Keratinocyte (primary cell): ENCODE results near the gene POMT2. TPM values are rescaled to one million over a fixed set of nuclear protein-coding genes. Genes with fewer than 3 reads are reported as not detected.

Experiments
- DNase-seq: peaks from one replicate; pipeline ENCODE4 v3.0.0-alpha.2; 2011; ENCODE audit warnings: low read depth, missing footprints, low spot score
- FAIRE-seq: peaks from 2 replicates; lab custom pipeline; 2011; peaks lifted over from hg19 to GRCh38; lab: Jason Lieb, UNC
- H2AFZ ChIP-seq: 2 replicates; pipeline ENCODE4 v1.6.0; 2012; ENCODE audit warnings: low read length, control low read depth, inconsistent platforms; ENCODE audit not compliant: control insufficient read depth
- H3K27ac ChIP-seq: 2 replicates; pipeline ENCODE4 v1.5.1; 2011; ENCODE audit warnings: low read length; ENCODE audit not compliant: control insufficient read depth, insufficient read depth
- H3K27me3 ChIP-seq: 3 replicates; pipeline ENCODE4 v1.6.0; 2011; ENCODE audit warnings: low read length; ENCODE audit not compliant: control insufficient read depth, insufficient read depth; ENCODE audit errors: extremely low read depth
- H3K36me3 ChIP-seq, 2 experiments: 2 replicates in 1 of 2; 3 replicates in 1 of 2; pipeline ENCODE4 v1.5.1; 2011; ENCODE audit warnings: low read length in 2 of 2, mild to moderate bottlenecking in 1 of 2; ENCODE audit not compliant: control insufficient read depth in 2 of 2, insufficient read depth in 2 of 2; ENCODE audit errors: extremely low read depth in 1 of 2
- H3K4me1 ChIP-seq: 3 replicates; pipeline ENCODE4 v1.5.1; 2011; ENCODE audit warnings: low read length; ENCODE audit not compliant: control insufficient read depth, insufficient read depth; ENCODE audit errors: extremely low read depth
- H3K4me2 ChIP-seq: 3 replicates; pipeline ENCODE4 v1.6.0; 2011; ENCODE audit warnings: low read depth, low read length; ENCODE audit not compliant: control insufficient read depth, insufficient read depth; ENCODE audit errors: extremely low read depth
- H3K4me3 ChIP-seq, 3 experiments: fragments of 200-600 bp in 1 of 3; sonication (generic) in 1 of 3; 2 replicates in 2 of 3; 3 replicates in 1 of 3; pipeline ENCODE4 v1.5.1; 2011 to 2016; ENCODE audit warnings: low read length in 3 of 3, mild to moderate bottlenecking in 3 of 3, control low read depth in 2 of 3, inconsistent platforms in 1 of 3, low read depth in 1 of 3, mixed read lengths in 1 of 3, mixed run types in 1 of 3, moderate library complexity in 1 of 3; ENCODE audit not compliant: control insufficient read depth in 2 of 3, insufficient read depth in 2 of 3; ENCODE audit errors: extremely low read depth in 1 of 3
- H3K79me2 ChIP-seq: 2 replicates; pipeline ENCODE4 v1.6.0; 2012; ENCODE audit warnings: low read length; ENCODE audit not compliant: control insufficient read depth, insufficient read depth
- H3K9ac ChIP-seq: 3 replicates; pipeline ENCODE4 v1.6.0; 2011; ENCODE audit warnings: low read length; ENCODE audit not compliant: control insufficient read depth, insufficient read depth; ENCODE audit errors: extremely low read depth
- H3K9me1 ChIP-seq: 3 replicates; pipeline ENCODE4 v1.6.0; 2011; ENCODE audit warnings: low read length; ENCODE audit not compliant: control insufficient read depth, insufficient read depth; ENCODE audit errors: extremely low read depth
- H3K9me3 ChIP-seq: 2 replicates; pipeline ENCODE4 v1.5.1; 2012; ENCODE audit warnings: low read depth, low read length; ENCODE audit not compliant: control insufficient read depth
- H4K20me1 ChIP-seq: 3 replicates; pipeline ENCODE4 v1.6.0; 2011; ENCODE audit warnings: low read length; ENCODE audit not compliant: control insufficient read depth, insufficient read depth; ENCODE audit errors: extremely low read depth
- EZH2 ChIP-seq: IDR thresholded peaks from one replicate; pipeline ENCODE4 v1.6.1; 2012; ENCODE audit warnings: inconsistent platforms, mild to moderate bottlenecking, low read length, moderate library complexity
- dilution Hi-C: fragments of 300-500 bp; cut with MboI; formaldehyde crosslinking; loops from one replicate; pipeline ENCODE4 v1.7.0; 2020; ENCODE audit warnings: low sequenced_read_pairs; ENCODE audit not compliant: extremely low pct_ligation_motif_present
- polyA plus RNA-seq, 5 experiments: library from polyadenylated mRNA; depleted of rRNA in 3 of 5; stranded (reverse) in 3 of 5; stranded (forward) in 1 of 5; unstranded in 1 of 5; fragments of >200 nt; gene quantifications; 1 replicate in 1 of 5; 2 replicates in 3 of 5; 3 replicates in 1 of 5; pipeline versions ENCODE4 v1.2.1 to v1.2.3, GENCODE V29; 2011 to 2012; ENCODE audit warnings: missing spikeins in 2 of 5, low read depth in 1 of 5, low replicate concordance in 1 of 5
- TF ChIP-seq, protein P1 (sequence below), 3 experiments: IDR thresholded peaks in 1 of 3; conservative IDR thresholded peaks in 1 of 3; optimal IDR thresholded peaks in 1 of 3; 2 replicates in 2 of 3; 3 replicates in 1 of 3; pipeline versions ENCODE3 to v1.5.1; 2011; ENCODE audit warnings: low read length in 3 of 3, mild to moderate bottlenecking in 3 of 3, moderate library complexity in 2 of 3, control low read depth in 1 of 3, inconsistent platforms in 1 of 3; ENCODE audit not compliant: insufficient read depth in 2 of 3; ENCODE audit errors: extremely low read depth in 1 of 3

Gene POMT2
- polyA plus RNA-seq, 1 donor (not counting 4 experiments of a cell fraction or from before 2014, with no cell fraction given): 21.1 TPM

DNA sequence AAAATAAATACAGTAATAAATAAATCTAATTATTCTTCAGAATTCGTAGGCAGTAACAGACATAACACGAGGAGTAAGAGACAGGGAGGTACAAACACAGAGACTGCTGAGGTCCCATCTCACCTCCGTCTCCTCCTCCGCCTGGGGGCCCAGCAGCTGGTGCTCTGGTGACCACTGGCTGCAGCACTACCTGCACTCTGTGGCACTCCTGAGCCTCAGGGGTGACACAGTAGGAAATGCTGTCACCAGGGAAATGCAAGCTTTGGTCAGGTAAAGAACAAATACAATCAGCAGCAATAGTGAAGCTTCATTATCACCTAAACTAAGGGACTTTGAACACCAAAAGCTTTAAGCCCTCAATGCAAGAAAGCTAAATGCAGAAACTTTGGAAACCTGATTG, 19.7 kb upstream of the POMT2 start:
- peaks cover 2 to 18% of the 10 kb centered on the region in 2 experiments for H3K36me3 ChIP-seq
- no peaks in the 10 kb centered on the region for H3K9me1 ChIP-seq
- no peak overlapping the region for H3K4me2 ChIP-seq
- no peak overlapping the region for H2AFZ ChIP-seq
- FAIRE-seq: no peak
- no peaks in the 10 kb centered on the region for H3K79me2 ChIP-seq
- no peaks in the 10 kb centered on the region for H3K27me3 ChIP-seq
- H3K4me1 ChIP-seq: no peaks in the 10 kb centered on the region
- H3K9me3 ChIP-seq: no peaks in the 10 kb centered on the region
- H4K20me1 ChIP-seq: no peaks in the 10 kb centered on the region
- no peak for DNase-seq
- TF ChIP-seq EZH2: no peak
- H3K9ac ChIP-seq: no peak overlapping the region
- H3K27ac ChIP-seq: no peak overlapping the region
- H3K4me3 ChIP-seq: no peak overlapping the region
- dilution Hi-C loops: no loop called here

DNA sequence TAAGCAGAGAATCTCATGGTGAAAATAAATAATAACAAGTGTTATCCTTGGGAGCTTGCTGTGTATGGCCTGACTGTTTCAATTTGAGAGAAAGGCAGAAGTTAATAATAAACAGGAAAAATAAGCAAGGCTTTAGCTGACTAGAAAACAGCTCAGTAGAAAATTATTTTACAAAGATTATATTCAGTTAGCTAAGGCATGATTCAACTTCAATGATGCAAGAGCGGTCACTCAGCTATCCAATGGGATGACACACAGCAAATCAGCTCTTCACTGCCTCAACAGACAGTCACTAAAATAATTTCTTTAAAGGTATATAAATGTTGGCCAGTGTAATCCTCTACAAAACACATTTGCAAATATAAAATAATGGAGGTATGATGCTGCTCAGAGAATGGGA, 18.7 kb upstream of the POMT2 start:
- no peak overlapping the region for H3K4me2 ChIP-seq

More for the DNA sequence above, 18.7 kb upstream of the POMT2 start:
- H3K9me3 ChIP-seq: no peaks in the 10 kb centered on the region
- peaks cover 2 to 18% of the 10 kb centered on the region in 2 experiments for H3K36me3 ChIP-seq
- H3K9me1 ChIP-seq: no peaks in the 10 kb centered on the region
- no peaks in the 10 kb centered on the region for H4K20me1 ChIP-seq
- H3K4me3 ChIP-seq: no peak overlapping the region
- no peak for TF ChIP-seq EZH2
- TF ChIP-seq, protein P1, sequence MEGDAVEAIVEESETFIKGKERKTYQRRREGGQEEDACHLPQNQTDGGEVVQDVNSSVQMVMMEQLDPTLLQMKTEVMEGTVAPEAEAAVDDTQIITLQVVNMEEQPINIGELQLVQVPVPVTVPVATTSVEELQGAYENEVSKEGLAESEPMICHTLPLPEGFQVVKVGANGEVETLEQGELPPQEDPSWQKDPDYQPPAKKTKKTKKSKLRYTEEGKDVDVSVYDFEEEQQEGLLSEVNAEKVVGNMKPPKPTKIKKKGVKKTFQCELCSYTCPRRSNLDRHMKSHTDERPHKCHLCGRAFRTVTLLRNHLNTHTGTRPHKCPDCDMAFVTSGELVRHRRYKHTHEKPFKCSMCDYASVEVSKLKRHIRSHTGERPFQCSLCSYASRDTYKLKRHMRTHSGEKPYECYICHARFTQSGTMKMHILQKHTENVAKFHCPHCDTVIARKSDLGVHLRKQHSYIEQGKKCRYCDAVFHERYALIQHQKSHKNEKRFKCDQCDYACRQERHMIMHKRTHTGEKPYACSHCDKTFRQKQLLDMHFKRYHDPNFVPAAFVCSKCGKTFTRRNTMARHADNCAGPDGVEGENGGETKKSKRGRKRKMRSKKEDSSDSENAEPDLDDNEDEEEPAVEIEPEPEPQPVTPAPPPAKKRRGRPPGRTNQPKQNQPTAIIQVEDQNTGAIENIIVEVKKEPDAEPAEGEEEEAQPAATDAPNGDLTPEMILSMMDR (optimal IDR thresholded peaks at IDR 0.05 in 1 of 3, IDR thresholded peaks at IDR 0.05 in 1 of 3, conservative IDR thresholded peaks at IDR 0.05 in 1 of 3; ENCODE audit: extremely low read depth in 1 of 3, insufficient read depth in 2 of 3, low read length in 3 of 3): no peak
- no peak overlapping the region for H3K27ac ChIP-seq
- no peak for FAIRE-seq
- H3K4me1 ChIP-seq: no peaks in the 10 kb centered on the region
- H2AFZ ChIP-seq: no peak overlapping the region
- no peak for DNase-seq
- H3K9ac ChIP-seq: no peak overlapping the region
- dilution Hi-C loops: no loop called here
- H3K79me2 ChIP-seq: no peaks in the 10 kb centered on the region
- no peaks in the 10 kb centered on the region for H3K27me3 ChIP-seq
